GM21825 (cell line): ENCODE measurements around the gene STARD3.

Experiments
- ATAC-seq: cut with Tn5 transposase; IDR thresholded peaks from one replicate; pipeline ENCODE4 v1.9.1; 2021; ENCODE audit warnings: mild to moderate bottlenecking, moderate library complexity; ENCODE audit not compliant: unreplicated experiment

Gene STARD3

GRCh38 chr17:39634384-39634871 is 2.5 kb upstream of the STARD3 start:
- no peak for ATAC-seq

- ATAC-seq, result no peak
Measured at GRCh38 chr17:39635614-39636176, 1.2 kb upstream of the STARD3 start.

GRCh38 chr17:39636587-39636926 is 387 bp upstream of the STARD3 start:
- no peak for ATAC-seq

GRCh38 chr17:39638317-39638716 is 1.4 kb downstream of the STARD3 start:
- ATAC-seq, result no peak

- no peak for ATAC-seq
Measured at GRCh38 chr17:39639043-39639442, 2.1 kb downstream of the STARD3 start.

GRCh38 chr17:39639566-39640458 is 2.9 kb downstream of the STARD3 start:
- ATAC-seq, result no peak

GRCh38 chr17:39640591-39641031 is 3.7 kb downstream of the STARD3 start:
- no peak for ATAC-seq

GRCh38 chr17:39641097-39641496 is 4.2 kb downstream of the STARD3 start:
- no peak for ATAC-seq

GRCh38 chr17:39641883-39642282 is 4.9 kb downstream of the STARD3 start:
- ATAC-seq, result no peak

GRCh38 chr17:39642291-39643074 is 5.5 kb downstream of the STARD3 start:
- no peak for ATAC-seq

- ATAC-seq, result no peak
Measured at GRCh38 chr17:39643271-39643670, 6.3 kb downstream of the STARD3 start.

- ATAC-seq, result no peak
Measured at GRCh38 chr17:39647256-39647655, 10.3 kb downstream of the STARD3 start.

- no peak for ATAC-seq
Measured at GRCh38 chr17:39648616-39649366, 11.8 kb downstream of the STARD3 start.

- ATAC-seq, result no peak
Measured at GRCh38 chr17:39650121-39650579, 13.2 kb downstream of the STARD3 start.

- no peak for ATAC-seq
Measured at GRCh38 chr17:39651923-39652586, 15.1 kb downstream of the STARD3 start.

- no peak for ATAC-seq
Measured at GRCh38 chr17:39652587-39653315, 15.8 kb downstream of the STARD3 start.

- no peak for ATAC-seq
Measured at GRCh38 chr17:39653316-39653661, 16.3 kb downstream of the STARD3 start.

- no peak for ATAC-seq
Measured at GRCh38 chr17:39653662-39654331, 16.9 kb downstream of the STARD3 start.

- ATAC-seq, result no peak
Measured at GRCh38 chr17:39655105-39655504, 18.2 kb downstream of the STARD3 start.
